GM12878 (cell line): ENCODE data around the gene PRSS16. TPM values are rescaled to one million over a fixed set of nuclear protein-coding genes. Genes with fewer than 3 reads are reported as not detected.

Experiments
- ATAC-seq: fragments of 200-7000 bp; cut with Tn5 transposase; 3 replicates; pipeline ENCODE4 v1.9.1; 2020; ENCODE audit warnings: mild to moderate bottlenecking, moderate library complexity
- BruUV-seq: library from RNA; stranded (reverse); fragments of 400-500 nt; replicated peaks from 2 replicates; lab custom pipeline; 2021; lab: Mats Ljungman, UMichigan
- CTCF ChIA-PET: fragments of 300-600 bp; sonication (Branson Sonifier 250); formaldehyde crosslinking; extraction: SDS; loops from one replicate; lab custom pipeline; 2021; ENCODE audit warnings: inconsistent platforms; lab: Yijun Ruan, JAX
- POLR2A ChIA-PET: fragments of 350-600 bp; formaldehyde crosslinking; extraction: SDS; loops from one replicate; lab custom pipeline; 2021; ENCODE audit warnings: inconsistent platforms; lab: Charles Lee
- RAD21 ChIA-PET: fragments of 300-600 bp; sonication (Branson Sonifier 250); formaldehyde crosslinking; loops from one replicate; lab custom pipeline; 2023; ENCODE audit warnings: antibody characterized with exemption; ENCODE audit not compliant: unreplicated experiment; lab: Charles Lee
- SMC1A ChIA-PET: fragments of 300-600 bp; sonication (Branson Sonifier 250); formaldehyde crosslinking; loops from one replicate; lab custom pipeline; 2023; ENCODE audit not compliant: unreplicated experiment, uncharacterized antibody; lab: Charles Lee
- DNase-seq: peaks from one replicate; pipeline ENCODE4 v3.0.0-alpha.2; 2011; ENCODE audit warnings: low read depth, low spot score
- FAIRE-seq: peaks from 3 replicates; lab custom pipeline; 2011; peaks lifted over from hg19 to GRCh38; lab: Jason Lieb, UNC
- H2AFZ ChIP-seq: 2 replicates; pipeline ENCODE4 v1.6.0; 2011; ENCODE audit warnings: low read depth, low read length, control low read depth; ENCODE audit not compliant: control insufficient read depth
- H3K27ac ChIP-seq: 2 replicates; pipeline ENCODE4 v1.5.1; 2011; ENCODE audit warnings: control low read depth; ENCODE audit not compliant: control insufficient read depth, insufficient read depth
- H3K27me3 ChIP-seq, 2 experiments: replicated peaks in 1 of 2; 2 replicates each; pipeline versions ENCODE4 v1.6.0 to v1.6.1; 2011; ENCODE audit warnings: low read length in 1 of 2; ENCODE audit not compliant: control insufficient read depth in 2 of 2, insufficient read depth in 2 of 2
- H3K36me3 ChIP-seq, 2 experiments: 2 replicates each; pipeline ENCODE4 v1.5.1; 2011; ENCODE audit warnings: low read length in 1 of 2; ENCODE audit not compliant: control insufficient read depth in 2 of 2, insufficient read depth in 2 of 2
- H3K4me1 ChIP-seq: 2 replicates; pipeline ENCODE4 v1.6.1; 2011; ENCODE audit warnings: mild to moderate bottlenecking, low read length, moderate library complexity, mixed read lengths; ENCODE audit not compliant: control insufficient read depth, insufficient read depth
- H3K4me2 ChIP-seq: 2 replicates; pipeline ENCODE4 v1.6.0; 2011; ENCODE audit warnings: control low read depth; ENCODE audit not compliant: control insufficient read depth, insufficient read depth
- H3K4me3 ChIP-seq: fragments of 200-600 bp; sonication (generic); 2 replicates; pipeline ENCODE4 v1.5.1; 2016
- H3K79me2 ChIP-seq: 2 replicates; pipeline ENCODE4 v1.6.0; 2011; ENCODE audit warnings: low read length; ENCODE audit not compliant: control insufficient read depth, insufficient read depth
- H3K9ac ChIP-seq: 2 replicates; pipeline ENCODE4 v1.8.0; 2011; ENCODE audit warnings: low read length, control low read depth, mixed read lengths; ENCODE audit not compliant: control insufficient read depth, insufficient read depth
- H3K9me3 ChIP-seq: replicated peaks from 3 replicates; pipeline ENCODE4 v1.5.1; 2011; ENCODE audit warnings: mild to moderate bottlenecking, low read length; ENCODE audit not compliant: control insufficient read depth, insufficient read depth
- H4K20me1 ChIP-seq: 2 replicates; pipeline ENCODE4 v1.6.0; 2011; ENCODE audit not compliant: control insufficient read depth, insufficient read depth
- WGBS: methylation state at CpG from one replicate; pipeline ENCODE4 v1.1.6; 2016; ENCODE audit warnings: low lambda C conversion rate; ENCODE audit not compliant: insufficient replicate concordance, insufficient coverage; ENCODE audit errors: missing lambda C conversion rate; 5-methylcytosine and 5-hydroxymethylcytosine counted together
- in situ Hi-C: fragments of 300-500 bp; cut with MboI; formaldehyde crosslinking; loops from 9 replicates; pipeline ENCODE4 v1.14.3; 2018; ENCODE audit warnings: mixed read lengths
- intact Hi-C: fragments of 100-400 bp; cut with micrococcal nuclease; formaldehyde crosslinking; loops from one replicate; pipeline ENCODE4 v1.14.2; 2022; ENCODE audit not compliant: unreplicated experiment
- polyA plus RNA-seq, 11 experiments: library from polyadenylated mRNA; depleted of rRNA in 4 of 11; unstranded in 6 of 11; stranded (reverse) in 5 of 11; fragments of >200 nt; fragmentation: Nextera tagmentation in 4 of 11; fragmentation: Illumina TruSeq in 1 of 11; extraction: Ambion mirVana in 4 of 11; extraction: Trizol in 1 of 11; gene quantifications; 1 replicate in 1 of 11; 2 replicates in 10 of 11; pipeline versions ENCODE4 v1.2.1 to v1.2.3, GENCODE V29; 2011 to 2016; ENCODE audit warnings: inconsistent platforms in 2 of 11, missing spikeins in 2 of 11, low read depth in 1 of 11
- total RNA-seq, 4 experiments: library from RNA; depleted of rRNA in 3 of 4; stranded (reverse); fragments of >200 nt in 3 of 4; fragmentation: Illumina TruSeq in 1 of 4; extraction: Trizol in 1 of 4; gene quantifications; 2 replicates each; pipeline versions ENCODE4 v1.2.1 to v1.2.3, GENCODE V29; 2013 to 2021
- TF ChIP-seq, protein P1 (sequence below): IDR thresholded peaks from 2 replicates; pipeline ENCODE4 v1.6.1; 2011; ENCODE audit warnings: low read depth, low read length, improper control_type of control experiment, borderline replicate concordance
- TF ChIP-seq, protein P2 (sequence below): fragments of 450-650 bp; IDR thresholded peaks from 2 replicates; pipeline ENCODE4 v1.6.1; 2017; ENCODE audit warnings: mild to moderate bottlenecking, moderate library complexity

PRSS16 gene
- total and polyA plus RNA-seq, 10 of the 15 experiments (the other 5 are each of a cell fraction or from before 2014, with no cell fraction given): 2.1 to 12.8 (median 6.6) TPM

DNA sequence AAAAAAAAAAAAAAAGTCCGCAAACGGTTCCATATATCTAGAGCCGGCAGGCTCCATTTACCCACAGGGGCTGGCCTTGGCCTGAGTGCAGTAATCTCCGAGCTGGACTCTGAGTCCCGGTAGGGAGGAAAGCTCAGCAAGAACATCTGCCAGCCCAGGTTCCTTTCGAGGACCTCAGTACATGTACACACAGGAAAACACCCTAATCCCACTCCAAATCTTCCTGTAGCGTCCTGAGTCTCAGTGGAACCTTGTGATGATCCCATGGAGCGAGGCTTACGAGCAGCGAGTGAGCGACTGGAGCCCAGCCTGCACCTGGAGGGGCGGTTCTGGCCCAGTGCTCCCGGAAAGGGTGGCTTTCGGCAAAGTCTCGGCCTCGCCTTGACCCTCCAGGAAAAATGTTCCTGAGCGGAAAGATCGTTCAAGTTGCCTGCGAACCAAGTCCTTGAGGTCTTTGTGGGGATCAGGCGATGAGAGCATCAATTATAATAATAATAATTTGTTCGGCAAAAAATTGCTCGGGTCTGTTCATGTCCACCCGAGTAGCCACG, 32.1 kb downstream of the PRSS16 start:
- Histone ChIP-seq H3K4me1 (no peaks in the 10 kb centered on the region), H3K27ac (no peak overlapping the region), H3K27me3 (no peaks in the 10 kb centered on the region; a peak in 1 of 4 replicates), H4K20me1 (no peaks in the 10 kb centered on the region), H3K9ac (no peak overlapping the region), H3K4me3 (peak overlapping the region; percentile 66; the same call in 1 of the 2 replicates), H3K79me2 (no peaks in the 10 kb centered on the region), H2AFZ (peak overlapping the region; percentile 37; the same call in 1 of the 2 replicates), H3K36me3 (no peaks in the 10 kb centered on the region), H3K9me3 (peaks cover 9% of the 10 kb centered on the region; the same call in 2 of the 3 replicates), H3K4me2 (peak overlapping the region; percentile 69)
- ChIA-PET RAD21 (no interaction called here), SMC1A (interaction anchor here (0.8 kb wide), 1 partner anchor 622 kb away, joined by 3 read pairs; no protein-coding TSS in a partner anchor), POLR2A (no interaction called here), CTCF (no interaction called here)
- in situ Hi-C loops: no loop called here
- BruUV-seq: no TSS peak
- FAIRE-seq: no peak
- DNase-seq: no peak
- peak; percentile 61 for ATAC-seq
- intact Hi-C loops: no loop called here
- 30% methylated on average over 24 of the region's 24 CpGs for WGBS
- TF ChIP-seq, protein P1, sequence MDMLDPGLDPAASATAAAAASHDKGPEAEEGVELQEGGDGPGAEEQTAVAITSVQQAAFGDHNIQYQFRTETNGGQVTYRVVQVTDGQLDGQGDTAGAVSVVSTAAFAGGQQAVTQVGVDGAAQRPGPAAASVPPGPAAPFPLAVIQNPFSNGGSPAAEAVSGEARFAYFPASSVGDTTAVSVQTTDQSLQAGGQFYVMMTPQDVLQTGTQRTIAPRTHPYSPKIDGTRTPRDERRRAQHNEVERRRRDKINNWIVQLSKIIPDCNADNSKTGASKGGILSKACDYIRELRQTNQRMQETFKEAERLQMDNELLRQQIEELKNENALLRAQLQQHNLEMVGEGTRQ: no peak
- TF ChIP-seq, protein P2, sequence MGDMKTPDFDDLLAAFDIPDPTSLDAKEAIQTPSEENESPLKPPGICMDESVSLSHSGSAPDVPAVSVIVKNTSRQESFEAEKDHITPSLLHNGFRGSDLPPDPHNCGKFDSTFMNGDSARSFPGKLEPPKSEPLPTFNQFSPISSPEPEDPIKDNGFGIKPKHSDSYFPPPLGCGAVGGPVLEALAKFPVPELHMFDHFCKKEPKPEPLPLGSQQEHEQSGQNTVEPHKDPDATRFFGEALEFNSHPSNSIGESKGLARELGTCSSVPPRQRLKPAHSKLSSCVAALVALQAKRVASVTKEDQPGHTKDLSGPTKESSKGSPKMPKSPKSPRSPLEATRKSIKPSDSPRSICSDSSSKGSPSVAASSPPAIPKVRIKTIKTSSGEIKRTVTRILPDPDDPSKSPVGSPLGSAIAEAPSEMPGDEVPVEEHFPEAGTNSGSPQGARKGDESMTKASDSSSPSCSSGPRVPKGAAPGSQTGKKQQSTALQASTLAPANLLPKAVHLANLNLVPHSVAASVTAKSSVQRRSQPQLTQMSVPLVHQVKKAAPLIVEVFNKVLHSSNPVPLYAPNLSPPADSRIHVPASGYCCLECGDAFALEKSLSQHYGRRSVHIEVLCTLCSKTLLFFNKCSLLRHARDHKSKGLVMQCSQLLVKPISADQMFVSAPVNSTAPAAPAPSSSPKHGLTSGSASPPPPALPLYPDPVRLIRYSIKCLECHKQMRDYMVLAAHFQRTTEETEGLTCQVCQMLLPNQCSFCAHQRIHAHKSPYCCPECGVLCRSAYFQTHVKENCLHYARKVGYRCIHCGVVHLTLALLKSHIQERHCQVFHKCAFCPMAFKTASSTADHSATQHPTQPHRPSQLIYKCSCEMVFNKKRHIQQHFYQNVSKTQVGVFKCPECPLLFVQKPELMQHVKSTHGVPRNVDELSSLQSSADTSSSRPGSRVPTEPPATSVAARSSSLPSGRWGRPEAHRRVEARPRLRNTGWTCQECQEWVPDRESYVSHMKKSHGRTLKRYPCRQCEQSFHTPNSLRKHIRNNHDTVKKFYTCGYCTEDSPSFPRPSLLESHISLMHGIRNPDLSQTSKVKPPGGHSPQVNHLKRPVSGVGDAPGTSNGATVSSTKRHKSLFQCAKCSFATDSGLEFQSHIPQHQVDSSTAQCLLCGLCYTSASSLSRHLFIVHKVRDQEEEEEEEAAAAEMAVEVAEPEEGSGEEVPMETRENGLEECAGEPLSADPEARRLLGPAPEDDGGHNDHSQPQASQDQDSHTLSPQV: no peak
